Spleen (tissue), 7 donors: ENCODE data around the gene ADAM15.

ENCODE experiments used
- POLR2AphosphoS5 ChIP-seq, 3 donors: sonication (generic); formaldehyde crosslinking; IDR thresholded peaks; one replicate each; pipeline ENCODE4 v1.5.1; 2017; ENCODE audit warnings: antibody characterized with exemption in 3 of 3
- TF ChIP-seq, protein P1 (sequence below), 11 experiments: fragments of 200-600 bp in 7 of 11; fragments of 450-650 bp in 4 of 11; sonication (generic) in 4 of 11; IDR thresholded peaks in 8 of 11; conservative IDR thresholded peaks in 3 of 11; 1 replicate in 7 of 11; 2 replicates in 4 of 11; pipeline versions ENCODE4 v1.4.0 to v1.8.0; 2016 to 2021; ENCODE audit warnings: antibody characterized with exemption in 11 of 11, inconsistent platforms in 4 of 11, mild to moderate bottlenecking in 1 of 11
- donor health status: DM: no; HTN: no; CAD: no; lungs with moderate emphysema.
- donor health status: DM: no; HTN: no; CAD: no.
- donor health status: DM: no; HTN: no; CAD: no.

GRCh38 chr1:155018617-155019348 is 32.3 kb upstream of the ADAM15 start:
- TF ChIP-seq, protein P1, sequence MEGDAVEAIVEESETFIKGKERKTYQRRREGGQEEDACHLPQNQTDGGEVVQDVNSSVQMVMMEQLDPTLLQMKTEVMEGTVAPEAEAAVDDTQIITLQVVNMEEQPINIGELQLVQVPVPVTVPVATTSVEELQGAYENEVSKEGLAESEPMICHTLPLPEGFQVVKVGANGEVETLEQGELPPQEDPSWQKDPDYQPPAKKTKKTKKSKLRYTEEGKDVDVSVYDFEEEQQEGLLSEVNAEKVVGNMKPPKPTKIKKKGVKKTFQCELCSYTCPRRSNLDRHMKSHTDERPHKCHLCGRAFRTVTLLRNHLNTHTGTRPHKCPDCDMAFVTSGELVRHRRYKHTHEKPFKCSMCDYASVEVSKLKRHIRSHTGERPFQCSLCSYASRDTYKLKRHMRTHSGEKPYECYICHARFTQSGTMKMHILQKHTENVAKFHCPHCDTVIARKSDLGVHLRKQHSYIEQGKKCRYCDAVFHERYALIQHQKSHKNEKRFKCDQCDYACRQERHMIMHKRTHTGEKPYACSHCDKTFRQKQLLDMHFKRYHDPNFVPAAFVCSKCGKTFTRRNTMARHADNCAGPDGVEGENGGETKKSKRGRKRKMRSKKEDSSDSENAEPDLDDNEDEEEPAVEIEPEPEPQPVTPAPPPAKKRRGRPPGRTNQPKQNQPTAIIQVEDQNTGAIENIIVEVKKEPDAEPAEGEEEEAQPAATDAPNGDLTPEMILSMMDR (IDR thresholded peaks at IDR 0.05 in 8 of 11, conservative IDR thresholded peaks at IDR 0.05 in 3 of 11): no peak
- no peak for TF ChIP-seq POLR2AphosphoS5 (IDR thresholded peaks at IDR 0.05)
